IMR-90 (cell line): Measurements from ENCODE around the gene PDRG1. TPM values are rescaled to one million over a fixed set of nuclear protein-coding genes. Genes with fewer than 3 reads are reported as not detected.
A peak's percentile ranks its signal among the peaks of the same experiment; 100 is the strongest.

Experiments used
- ATAC-seq: fragments of 200-7000 bp; cut with Tn5 transposase; 2 replicates; pipeline ENCODE4 v1.9.1; 2020; ENCODE audit warnings: low read depth, mild to moderate bottlenecking, moderate library complexity
- BruUV-seq: library from RNA; stranded (reverse); fragments of 400-500 nt; replicated peaks from 2 replicates; lab custom pipeline; 2021; lab: Mats Ljungman, UMichigan
- CTCF ChIA-PET: fragments of 300-600 bp; formaldehyde crosslinking; extraction: SDS; loops from one replicate; lab custom pipeline; 2021; ENCODE audit warnings: antibody characterized with exemption; lab: Yijun Ruan, JAX
- POLR2A ChIA-PET: fragments of 300-600 bp; sonication (Branson Sonifier 250); formaldehyde crosslinking; loops from one replicate; lab custom pipeline; 2022; ENCODE audit warnings: antibody characterized with exemption; ENCODE audit not compliant: unreplicated experiment; lab: Charles Lee
- DNase-seq: peaks from one replicate; pipeline ENCODE4 v3.0.0; 2013
- H2AFZ ChIP-seq: replicated peaks from 2 replicates; pipeline ENCODE3; 2013; ENCODE audit warnings: low read length, mild to moderate bottlenecking; ENCODE audit not compliant: poor library complexity
- H2AK5ac ChIP-seq: 2 replicates; pipeline ENCODE4 v1.6.1; 2013; ENCODE audit warnings: low read depth, low read length, inconsistent platforms
- H2AK9ac ChIP-seq: replicated peaks from 2 replicates; pipeline ENCODE3; 2013; ENCODE audit warnings: mild to moderate bottlenecking, low read depth, low read length, moderate library complexity; ENCODE audit not compliant: poor library complexity
- H2BK120ac ChIP-seq: 2 replicates; pipeline ENCODE4 v1.6.1; 2013; ENCODE audit warnings: low read depth, low read length, inconsistent platforms
- H2BK15ac ChIP-seq: 3 replicates; pipeline ENCODE4 v1.6.1; 2013; ENCODE audit warnings: low read depth, low read length, inconsistent platforms
- H2BK20ac ChIP-seq: 2 replicates; pipeline ENCODE4 v1.6.1; 2013; ENCODE audit warnings: low read depth, mild to moderate bottlenecking, inconsistent platforms, low read length, moderate library complexity
- H2BK5ac ChIP-seq: 2 replicates; pipeline ENCODE4 v1.6.1; 2013; ENCODE audit warnings: mild to moderate bottlenecking, low read depth, low read length, inconsistent platforms; ENCODE audit not compliant: poor library complexity, severe bottlenecking
- H3K14ac ChIP-seq: replicated peaks from 2 replicates; pipeline ENCODE4 v1.6.1; 2013; ENCODE audit warnings: low read depth, low read length, inconsistent platforms
- H3K18ac ChIP-seq: 2 replicates; pipeline ENCODE4 v1.6.1; 2013; ENCODE audit warnings: low read depth, low read length, control low read depth
- H3K23ac ChIP-seq: 2 replicates; pipeline ENCODE4 v1.6.1; 2013; ENCODE audit warnings: low read depth, low read length, inconsistent platforms
- H3K27ac ChIP-seq: 2 replicates; pipeline ENCODE4 v1.5.1; 2013; ENCODE audit warnings: mild to moderate bottlenecking, control low read depth, low read length; ENCODE audit not compliant: insufficient read depth
- H3K27me3 ChIP-seq: 2 replicates; pipeline ENCODE4 v1.6.1; 2013; ENCODE audit warnings: low read length; ENCODE audit not compliant: control insufficient read depth, insufficient read depth
- H3K36me3 ChIP-seq: 2 replicates; pipeline ENCODE4 v1.6.1; 2013; ENCODE audit warnings: low read length, mixed read lengths; ENCODE audit not compliant: control insufficient read depth, insufficient read depth
- H3K4ac ChIP-seq: 2 replicates; pipeline ENCODE4 v1.6.1; 2013; ENCODE audit warnings: low read depth, low read length, inconsistent platforms
- H3K4me1 ChIP-seq: 2 replicates; pipeline ENCODE4 v1.6.1; 2013; ENCODE audit warnings: low read length, mixed read lengths; ENCODE audit not compliant: control insufficient read depth, insufficient read depth
- H3K4me2 ChIP-seq: 2 replicates; pipeline ENCODE4 v1.6.1; 2013; ENCODE audit warnings: low read depth, mild to moderate bottlenecking, control low read depth, low read length, moderate library complexity
- H3K4me3 ChIP-seq: 2 replicates; pipeline ENCODE4 v1.5.1; 2013; ENCODE audit warnings: low read depth, mild to moderate bottlenecking, control low read depth, low read length, moderate library complexity; ENCODE audit not compliant: insufficient read depth
- H3K56ac ChIP-seq: 2 replicates; pipeline ENCODE4 v1.6.1; 2013; ENCODE audit warnings: low read length, inconsistent platforms; ENCODE audit not compliant: insufficient read depth; ENCODE audit errors: extremely low read depth
- H3K79me1 ChIP-seq, 2 experiments: 2 replicates each; pipeline ENCODE4 v1.6.1; 2013; ENCODE audit warnings: low read length in 2 of 2, inconsistent platforms in 1 of 2, low read depth in 1 of 2
- H3K9ac ChIP-seq: 2 replicates; pipeline ENCODE4 v1.6.1; 2013; ENCODE audit warnings: low read depth, low read length, control low read depth
- H3K9me1 ChIP-seq: 2 replicates; pipeline ENCODE4 v1.6.1; 2013; ENCODE audit warnings: low read length, inconsistent platforms; ENCODE audit not compliant: insufficient read depth
- H3K9me3 ChIP-seq: 2 replicates; pipeline ENCODE4 v1.6.1; 2013; ENCODE audit warnings: low read length; ENCODE audit not compliant: control insufficient read depth, insufficient read depth
- H4K20me1 ChIP-seq: 2 replicates; pipeline ENCODE4 v1.6.1; 2013; ENCODE audit warnings: low read length, inconsistent platforms; ENCODE audit not compliant: insufficient read depth
- H4K5ac ChIP-seq: 2 replicates; pipeline ENCODE4 v1.6.1; 2013; ENCODE audit warnings: mild to moderate bottlenecking, low read depth, low read length, control low read depth
- H4K8ac ChIP-seq, 2 experiments: 2 replicates each; pipeline ENCODE4 v1.6.1; 2013; ENCODE audit warnings: low read depth in 2 of 2, low read length in 2 of 2, control low read depth in 1 of 2, inconsistent platforms in 1 of 2
- H4K91ac ChIP-seq: 2 replicates; pipeline ENCODE4 v1.6.1; 2013; ENCODE audit warnings: low read depth, low read length, inconsistent platforms; ENCODE audit not compliant: insufficient read depth
- MAFK ChIP-seq: IDR thresholded peaks from 2 replicates; pipeline ENCODE4 v1.6.1; 2012; ENCODE audit warnings: low read depth, low read length, improper control_type of control experiment
- SMC3 ChIP-seq: fragments of 150-350 bp; IDR thresholded peaks from 2 replicates; pipeline ENCODE4 v1.6.1; 2016; ENCODE audit warnings: low read depth, mild to moderate bottlenecking, antibody characterized with exemption, low read length, moderate library complexity
- WGBS, 2 experiments: methylation state at CpG; one replicate each; pipeline versions ENCODE4 v1.1.5 to v1.1.7; 2013; ENCODE audit warnings: missing lambda C conversion rate in 2 of 2; ENCODE audit not compliant: insufficient read length in 1 of 2; ENCODE audit errors: extremely low coverage in 2 of 2; 5-methylcytosine and 5-hydroxymethylcytosine counted together
- dilution Hi-C: fragments of 300-500 bp; cut with HindIII; formaldehyde crosslinking; loops from one replicate; pipeline ENCODE4 v1.14.3; 2018; ENCODE audit warnings: low sequenced_read_pairs; ENCODE audit not compliant: unreplicated experiment
- in situ Hi-C: fragments of 300-500 bp; cut with MboI; formaldehyde crosslinking; loops from 3 replicates; pipeline ENCODE4 v1.14.3; 2019; ENCODE audit warnings: low sequenced_read_pairs, inconsistent platforms, mixed read lengths
- intact Hi-C: fragments of 100-400 bp; cut with micrococcal nuclease; formaldehyde crosslinking; loops from 2 replicates; pipeline ENCODE4 v1.10.0; 2022
- polyA plus RNA-seq, 3 experiments: library from polyadenylated mRNA; depleted of rRNA; stranded (reverse); fragments of >200 nt; gene quantifications; 2 replicates each; pipeline ENCODE4 v1.2.3, GENCODE V29; 2012; ENCODE audit warnings: low replicate concordance in 1 of 3
- total RNA-seq: library from RNA; depleted of rRNA; stranded (reverse); fragments of >200 nt; gene quantifications from 2 replicates; pipeline ENCODE4 v1.2.3, GENCODE V29; 2012

The PDRG1 gene
- total and polyA plus RNA-seq, 2 of the 4 experiments (the other 2 are of a cell fraction): 5.0 to 15.7 TPM

DNA sequence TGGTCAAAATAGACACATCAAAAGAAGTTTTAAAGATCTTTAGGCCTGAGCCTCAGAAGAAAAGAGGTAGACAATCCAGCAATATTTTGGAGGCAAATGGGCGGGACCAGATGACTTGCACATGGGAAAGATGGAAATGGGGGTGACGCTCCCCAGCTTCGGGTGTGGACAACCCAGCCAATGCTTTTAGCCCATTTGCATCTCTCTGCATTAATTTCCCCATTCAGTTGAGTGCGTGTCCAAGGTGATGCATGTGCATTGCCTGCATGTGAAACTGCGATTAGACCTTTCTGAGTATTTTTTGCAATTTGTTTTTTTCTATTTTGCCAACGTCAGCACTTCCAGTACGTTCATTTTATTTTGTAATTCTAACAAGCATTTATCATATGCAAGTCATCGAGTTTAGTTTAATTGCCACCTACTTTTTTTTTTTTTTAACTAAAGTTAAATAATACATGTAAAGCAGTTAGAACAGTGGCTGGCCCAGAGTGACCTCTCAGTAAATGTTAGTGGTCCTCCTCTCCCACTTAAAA is 24.2 kb downstream of the PDRG1 start:
- CTCF ChIA-PET: interaction anchor here (0.6 kb wide), 1 partner anchor 10 kb away, joined by 3 read pairs; no protein-coding TSS in a partner anchor
- H3K27me3 ChIP-seq: peaks cover 30% of the 10 kb centered on the region
- H4K8ac ChIP-seq: no peak overlapping the region

More for the DNA sequence above, 24.2 kb downstream of the PDRG1 start:
- Histone ChIP-seq H2BK120ac (no peak overlapping the region), H3K14ac (no peak overlapping the region), H3K18ac (no peak overlapping the region), H3K56ac (no peak overlapping the region), H2BK15ac (no peak overlapping the region), H2BK20ac (no peak overlapping the region), H4K20me1 (no peaks in the 10 kb centered on the region), H4K91ac (no peak overlapping the region), H2AK9ac (no peak overlapping the region), H3K4ac (no peak overlapping the region), H3K4me2 (no peak overlapping the region), H3K9ac (no peak overlapping the region), H3K27ac (no peak overlapping the region), H3K79me1 (no peaks in the 10 kb centered on the region), H2BK5ac (no peak overlapping the region), H2AK5ac (no peak overlapping the region), H3K4me3 (no peak overlapping the region), H3K9me1 (no peaks in the 10 kb centered on the region), H3K4me1 (no peaks in the 10 kb centered on the region), H3K23ac (no peak overlapping the region), H3K36me3 (no peaks in the 10 kb centered on the region), H3K9me3 (no peaks in the 10 kb centered on the region), H4K5ac (no peak overlapping the region), H2AFZ (no peak overlapping the region)
- 100% methylated on average over 1 of the region's 8 CpGs; no CpG with 5 or more reads in 1 of the 2 experiments for WGBS, 2 experiments
- BruUV-seq: no TSS peak
- in situ Hi-C loops (no loop called here), dilution Hi-C loops (no loop called here), intact Hi-C loops (no loop called here)
- DNase-seq: no peak
- TF ChIP-seq MAFK: peak; percentile 98
- no peak for TF ChIP-seq SMC3
- POLR2A ChIA-PET: no interaction called here
- no peak for ATAC-seq
